Transverse colon (tissue), 3 donors: ENCODE data around the gene NUP210.

ENCODE experiments used
- POLR2A ChIP-seq: fragments of 450-650 bp; IDR thresholded peaks from one replicate; pipeline ENCODE4 v1.6.1; 2016; ENCODE audit warnings: antibody characterized with exemption, mild to moderate bottlenecking, moderate library complexity
- TF ChIP-seq, protein P1 (sequence below), 5 experiments: fragments of 200-600 bp in 3 of 5; fragments of 450-650 bp in 2 of 5; sonication (generic) in 3 of 5; IDR thresholded peaks; 1 replicate in 2 of 5; 2 replicates in 3 of 5; pipeline ENCODE4 v1.5.1; 2016 to 2017; ENCODE audit warnings: antibody characterized with exemption in 5 of 5, inconsistent platforms in 3 of 5, mild to moderate bottlenecking in 2 of 5, moderate library complexity in 1 of 5

DNA sequence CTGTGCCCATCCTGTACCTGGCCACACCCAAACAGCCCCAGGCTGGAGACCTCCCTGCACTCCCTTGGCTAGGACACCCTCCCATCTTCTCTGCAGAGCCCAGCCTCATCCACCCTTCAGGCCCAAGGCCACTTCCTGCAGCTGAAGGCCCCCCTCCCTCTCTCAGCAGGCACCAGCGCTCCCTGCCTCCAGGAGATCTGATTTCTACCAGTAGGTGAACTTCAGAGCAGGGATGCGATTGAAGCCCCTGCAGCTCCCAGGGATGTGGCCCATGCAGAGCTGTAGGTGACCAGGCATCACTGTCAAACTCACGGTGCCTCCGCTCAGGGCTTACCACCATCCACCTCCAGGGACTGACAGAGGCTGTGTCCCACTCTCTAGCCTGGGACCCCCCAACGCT lies 96.3 kb downstream of the NUP210 start:
- TF ChIP-seq, protein P1, sequence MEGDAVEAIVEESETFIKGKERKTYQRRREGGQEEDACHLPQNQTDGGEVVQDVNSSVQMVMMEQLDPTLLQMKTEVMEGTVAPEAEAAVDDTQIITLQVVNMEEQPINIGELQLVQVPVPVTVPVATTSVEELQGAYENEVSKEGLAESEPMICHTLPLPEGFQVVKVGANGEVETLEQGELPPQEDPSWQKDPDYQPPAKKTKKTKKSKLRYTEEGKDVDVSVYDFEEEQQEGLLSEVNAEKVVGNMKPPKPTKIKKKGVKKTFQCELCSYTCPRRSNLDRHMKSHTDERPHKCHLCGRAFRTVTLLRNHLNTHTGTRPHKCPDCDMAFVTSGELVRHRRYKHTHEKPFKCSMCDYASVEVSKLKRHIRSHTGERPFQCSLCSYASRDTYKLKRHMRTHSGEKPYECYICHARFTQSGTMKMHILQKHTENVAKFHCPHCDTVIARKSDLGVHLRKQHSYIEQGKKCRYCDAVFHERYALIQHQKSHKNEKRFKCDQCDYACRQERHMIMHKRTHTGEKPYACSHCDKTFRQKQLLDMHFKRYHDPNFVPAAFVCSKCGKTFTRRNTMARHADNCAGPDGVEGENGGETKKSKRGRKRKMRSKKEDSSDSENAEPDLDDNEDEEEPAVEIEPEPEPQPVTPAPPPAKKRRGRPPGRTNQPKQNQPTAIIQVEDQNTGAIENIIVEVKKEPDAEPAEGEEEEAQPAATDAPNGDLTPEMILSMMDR (IDR thresholded peaks at IDR 0.05), result no peak
- no peak for TF ChIP-seq POLR2A
